GF-D8 (cell line): Measurements from ENCODE around the gene OR14A2.
"Not testable (repeated sequence)": the region's sequence is repeated elsewhere in the genome, so short reads cannot be mapped to it uniquely, and the experiment has no call there.

Experiments used
- DNase-seq: peaks from one replicate; lab custom pipeline; 2025; lab: John Stamatoyannopoulos, UW

Gene OR14A2

GRCh38 chr1:247748041-247748440 lies at the start of gene OR14A2:
Gene OR14A2, minus strand, starts transcription at chr1:247748141.
- DNase-seq: no peak

- no peak for DNase-seq
Measured at GRCh38 chr1:247797518-247797917, 49.6 kb upstream of the OR14A2 start.

GRCh38 chr1:247769603-247770002 lies 21.7 kb upstream of the OR14A2 start:
- DNase-seq: no peak

- DNase-seq: no peak
Measured at GRCh38 chr1:247760456-247760855, 12.5 kb upstream of the OR14A2 start, which contains the start of gene OR1C1. Gene OR1C1, minus strand, starts transcription at chr1:247760556. Its CDS starts 2,150 bp downstream, at chr1:247758406.

GRCh38 chr1:247754311-247754710 lies 6.4 kb upstream of the OR14A2 start:
- not testable (repeated sequence) for DNase-seq

- DNase-seq: no peak
Measured at GRCh38 chr1:247749870-247750269, 1.9 kb upstream of the OR14A2 start.

- no peak for DNase-seq
Measured at GRCh38 chr1:247747616-247748015, 325 bp downstream of the OR14A2 start.

- DNase-seq: no peak
Measured at GRCh38 chr1:247746391-247746935, 1.5 kb downstream of the OR14A2 start.

GRCh38 chr1:247742215-247742760 lies 5.7 kb downstream of the OR14A2 start:
- not testable (repeated sequence) for DNase-seq

GRCh38 chr1:247741756-247742155 lies 6.2 kb downstream of the OR14A2 start:
- no peak for DNase-seq

- no peak for DNase-seq
Measured at GRCh38 chr1:247740721-247741120, 7.2 kb downstream of the OR14A2 start.

- DNase-seq: no peak
Measured at GRCh38 chr1:247738315-247738714, 9.6 kb downstream of the OR14A2 start, which contains the start of gene OR14K1. Gene OR14K1, plus strand, starts transcription at chr1:247738615. Its CDS starts 0 bp downstream, at chr1:247738615.

- no peak for DNase-seq
Measured at GRCh38 chr1:247721222-247721621, 26.7 kb downstream of the OR14A2 start.

GRCh38 chr1:247716546-247716945 lies 31.4 kb downstream of the OR14A2 start, which contains the start of gene OR6F1:
Gene OR6F1, minus strand, starts transcription at chr1:247716646. Its CDS starts 3,891 bp downstream, at chr1:247712755.
- DNase-seq: no peak

- no peak for DNase-seq
Measured at GRCh38 chr1:247713753-247714152, 34.2 kb downstream of the OR14A2 start.

GRCh38 chr1:247710681-247711080 lies 37.3 kb downstream of the OR14A2 start:
- DNase-seq: not testable (repeated sequence)

GRCh38 chr1:247701338-247701737 lies 46.6 kb downstream of the OR14A2 start:
- no peak for DNase-seq

GRCh38 chr1:247681288-247681897 lies 66.5 kb downstream of the OR14A2 start:
- no peak for DNase-seq

GRCh38 chr1:247680171-247680570 lies 67.8 kb downstream of the OR14A2 start:
- DNase-seq: no peak

GRCh38 chr1:247679639-247680038 lies 68.3 kb downstream of the OR14A2 start, which contains the start of gene OR13G1:
Gene OR13G1, minus strand, starts transcription at chr1:247679739. Its CDS starts 6,698 bp downstream, at chr1:247673041.
- DNase-seq: no peak
